GM12872 (cell line): ENCODE data around the gene GALNTL6.

Source experiments
- CTCF ChIP-seq: IDR thresholded peaks from 3 replicates; pipeline ENCODE4 v1.5.1; 2011; ENCODE audit warnings: low read depth, mild to moderate bottlenecking, low read length, moderate library complexity; ENCODE audit not compliant: insufficient read depth

Gene GALNTL6

DNA sequence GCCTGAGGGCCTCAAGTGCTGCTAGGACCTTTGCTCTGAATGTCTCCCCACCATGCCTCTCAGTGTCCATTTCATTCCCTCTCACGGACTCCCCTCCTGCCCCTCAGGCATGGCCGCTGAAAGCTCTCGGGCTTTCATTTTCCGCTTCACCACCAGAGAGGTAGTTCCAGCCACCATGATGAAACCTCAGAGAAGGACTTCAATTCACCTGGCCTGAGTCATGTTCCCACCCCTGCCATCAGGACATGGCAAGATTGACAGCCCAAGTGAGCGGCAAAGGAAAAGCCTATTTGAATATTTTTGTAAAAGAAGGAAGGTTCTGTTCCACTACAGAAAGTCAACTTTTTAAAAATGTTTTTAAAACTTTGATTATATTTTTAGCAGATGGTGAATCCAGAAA lies 1106.1 kb downstream of the GALNTL6 start:
- no peak for TF ChIP-seq CTCF

GRCh38 chr4:172927096-172927814 lies 1114.1 kb downstream of the GALNTL6 start:
- TF ChIP-seq CTCF, result no peak

DNA sequence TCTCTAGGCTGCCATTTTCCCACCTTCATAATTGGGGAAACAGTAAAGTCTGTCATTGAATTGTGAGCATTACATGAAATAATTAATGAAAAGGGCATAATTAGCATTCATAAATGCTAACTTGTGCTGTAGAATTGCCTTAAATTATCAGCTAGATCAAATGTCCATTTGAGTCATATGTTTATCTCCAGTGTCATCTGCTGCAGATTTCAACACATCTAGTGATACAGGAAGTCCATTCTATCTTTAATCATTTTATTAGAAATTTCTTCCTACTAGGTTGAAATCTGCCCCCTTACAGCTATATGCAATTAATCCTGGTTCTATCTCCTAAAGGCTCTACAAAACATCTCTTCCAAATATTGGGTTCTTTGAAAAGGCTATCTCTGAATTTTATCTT lies 1115.1 kb downstream of the GALNTL6 start:
- no peak for TF ChIP-seq CTCF

- TF ChIP-seq CTCF, result no peak
Observed at GRCh38 chr4:172938072-172938829, 1125.0 kb downstream of the GALNTL6 start.

- no peak for TF ChIP-seq CTCF
Observed at GRCh38 chr4:172938870-172939269, 1125.7 kb downstream of the GALNTL6 start.

GRCh38 chr4:172942840-172943239 lies 1129.6 kb downstream of the GALNTL6 start:
- no peak for TF ChIP-seq CTCF

- TF ChIP-seq CTCF, result no peak
Observed at GRCh38 chr4:172945611-172946010, 1132.4 kb downstream of the GALNTL6 start.
